D721Med (cell line): ENCODE data around the gene CCDC88C.
"Not testable (repeated sequence)": the region's sequence is repeated elsewhere in the genome, so short reads cannot be mapped to it uniquely, and the experiment has no call there.

Experiments
- DNase-seq: peaks from one replicate; pipeline ENCODE4 v3.0.0; 2011; ENCODE audit warnings: low spot score; ENCODE audit not compliant: insufficient read length
- FAIRE-seq: peaks from 2 replicates; lab custom pipeline; 2011; peaks lifted over from hg19 to GRCh38; lab: Jason Lieb, UNC
- TF ChIP-seq, protein P1 (sequence below): IDR thresholded peaks from 2 replicates; pipeline ENCODE4 v1.5.1; 2012; ENCODE audit warnings: mild to moderate bottlenecking, control low read depth; ENCODE audit not compliant: insufficient read depth; ENCODE audit errors: missing control alignments

The CCDC88C gene

DNA sequence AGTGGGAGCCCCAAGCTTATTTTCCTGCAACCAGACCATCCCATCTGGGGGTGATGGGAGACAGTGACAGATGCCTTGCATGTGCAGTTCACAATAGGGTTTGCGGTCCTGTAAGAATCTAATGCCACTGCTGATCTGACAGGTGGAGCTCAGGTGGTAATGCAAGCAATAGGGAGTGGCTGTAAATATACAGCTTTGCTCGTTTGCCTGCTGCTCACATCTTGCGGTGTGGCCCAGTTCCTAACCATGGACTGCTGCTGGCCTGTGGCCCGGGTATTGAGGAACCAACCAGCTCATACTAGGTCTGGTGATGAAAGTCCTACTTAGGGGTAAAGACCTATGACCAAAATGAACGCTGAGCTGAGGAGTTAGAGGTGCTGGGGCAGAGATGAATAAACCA lies 36.1 kb upstream of the CCDC88C start:
- DNase-seq (no peak), FAIRE-seq (no peak)
- TF ChIP-seq, protein P1, sequence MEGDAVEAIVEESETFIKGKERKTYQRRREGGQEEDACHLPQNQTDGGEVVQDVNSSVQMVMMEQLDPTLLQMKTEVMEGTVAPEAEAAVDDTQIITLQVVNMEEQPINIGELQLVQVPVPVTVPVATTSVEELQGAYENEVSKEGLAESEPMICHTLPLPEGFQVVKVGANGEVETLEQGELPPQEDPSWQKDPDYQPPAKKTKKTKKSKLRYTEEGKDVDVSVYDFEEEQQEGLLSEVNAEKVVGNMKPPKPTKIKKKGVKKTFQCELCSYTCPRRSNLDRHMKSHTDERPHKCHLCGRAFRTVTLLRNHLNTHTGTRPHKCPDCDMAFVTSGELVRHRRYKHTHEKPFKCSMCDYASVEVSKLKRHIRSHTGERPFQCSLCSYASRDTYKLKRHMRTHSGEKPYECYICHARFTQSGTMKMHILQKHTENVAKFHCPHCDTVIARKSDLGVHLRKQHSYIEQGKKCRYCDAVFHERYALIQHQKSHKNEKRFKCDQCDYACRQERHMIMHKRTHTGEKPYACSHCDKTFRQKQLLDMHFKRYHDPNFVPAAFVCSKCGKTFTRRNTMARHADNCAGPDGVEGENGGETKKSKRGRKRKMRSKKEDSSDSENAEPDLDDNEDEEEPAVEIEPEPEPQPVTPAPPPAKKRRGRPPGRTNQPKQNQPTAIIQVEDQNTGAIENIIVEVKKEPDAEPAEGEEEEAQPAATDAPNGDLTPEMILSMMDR: no peak

DNA sequence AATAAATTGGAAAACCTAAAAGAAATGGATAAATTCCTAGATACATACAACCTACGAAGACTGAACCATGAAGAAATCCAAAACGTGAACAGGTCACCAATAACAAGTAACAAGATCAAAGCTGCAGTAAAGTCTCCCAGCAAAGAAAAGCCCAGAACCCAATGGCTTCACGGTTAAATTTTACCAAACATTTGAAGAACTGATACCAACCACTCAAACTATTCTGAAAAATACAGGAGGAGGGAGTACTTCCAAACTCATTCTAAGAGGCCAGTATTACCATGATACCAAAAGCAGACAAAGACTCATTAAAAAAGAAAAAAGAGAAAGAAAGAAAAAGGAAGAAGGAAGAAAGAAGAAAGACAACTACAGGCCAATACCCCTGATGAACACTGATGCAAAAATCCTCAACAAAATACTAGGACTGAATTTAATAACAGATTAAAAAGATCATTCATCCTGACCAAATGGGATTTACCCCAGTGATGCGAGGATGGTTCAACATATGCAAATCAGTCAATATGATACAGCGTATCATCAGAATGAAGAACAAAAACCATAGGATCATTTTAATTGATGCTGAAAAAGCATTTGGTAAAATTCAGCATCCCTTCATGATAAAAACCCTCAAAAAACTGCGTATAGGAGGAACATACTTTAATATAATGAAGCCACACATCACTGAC lies 26.9 kb upstream of the CCDC88C start:
- DNase-seq (no peak), FAIRE-seq (no peak)
- TF ChIP-seq, protein P1: no peak

DNA sequence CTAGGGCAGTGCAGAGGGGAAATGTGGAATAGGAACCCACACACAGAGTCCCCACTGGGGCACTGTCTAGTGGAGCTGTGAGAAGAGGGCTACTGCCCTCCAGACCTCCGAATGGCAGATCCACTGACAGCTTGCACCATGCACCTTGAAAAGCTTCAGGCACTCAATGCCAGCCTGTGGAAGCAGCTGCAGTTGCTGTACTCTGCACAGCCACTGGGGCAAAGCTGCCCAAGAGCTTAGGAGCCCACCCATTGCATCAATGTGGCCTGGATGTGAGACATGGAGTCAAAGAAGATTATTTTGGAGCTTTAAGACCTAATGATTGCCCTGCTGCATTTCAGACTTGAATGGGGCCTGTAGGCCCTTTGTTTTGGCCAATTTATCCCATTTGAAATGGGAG lies 21.7 kb upstream of the CCDC88C start:
- DNase-seq: no peak
- TF ChIP-seq, protein P1: no peak
- FAIRE-seq: no peak

DNA sequence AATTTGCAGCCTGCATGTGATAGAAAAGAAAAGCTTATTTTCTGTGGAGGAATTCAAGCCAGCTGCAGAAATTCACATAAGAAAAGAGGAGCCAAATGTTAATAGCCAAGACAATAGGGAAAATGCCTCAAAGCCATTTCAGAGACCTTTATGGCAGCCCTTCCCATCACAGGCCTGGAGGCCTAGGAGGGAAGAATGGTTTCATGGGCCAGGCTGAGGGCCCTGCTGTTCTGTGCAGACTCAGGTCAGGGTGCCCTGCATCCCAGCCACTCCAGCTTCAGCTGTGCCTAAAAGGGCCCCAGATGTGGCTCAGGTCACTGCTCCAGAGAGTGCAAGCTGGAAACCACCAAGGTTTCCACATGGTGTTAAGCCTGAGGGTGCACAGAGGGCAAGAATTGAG lies 21.2 kb upstream of the CCDC88C start:
- DNase-seq (no peak), FAIRE-seq (no peak)
- TF ChIP-seq, protein P1: no peak

DNA sequence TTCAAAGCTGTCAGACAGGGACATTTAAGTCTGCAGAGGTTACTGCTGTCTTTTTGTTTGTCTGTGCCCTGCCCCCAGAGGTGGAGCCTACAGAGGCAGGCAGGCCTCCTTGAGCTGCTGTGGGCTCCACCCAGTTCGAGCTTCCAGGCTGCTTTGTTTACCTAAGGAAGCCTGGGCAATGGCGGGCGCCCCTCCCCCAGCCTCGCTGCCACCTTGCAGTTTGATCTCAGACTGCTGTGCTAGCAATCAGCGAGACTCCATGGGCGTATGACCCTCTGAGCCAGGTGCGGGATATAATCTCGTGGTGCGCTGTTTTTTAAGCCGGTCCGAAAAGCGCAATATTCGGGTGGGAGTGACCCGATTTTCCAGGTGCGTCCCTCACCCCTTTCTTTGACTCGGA lies 18.6 kb upstream of the CCDC88C start:
- not testable (repeated sequence) for FAIRE-seq, DNase-seq

DNA sequence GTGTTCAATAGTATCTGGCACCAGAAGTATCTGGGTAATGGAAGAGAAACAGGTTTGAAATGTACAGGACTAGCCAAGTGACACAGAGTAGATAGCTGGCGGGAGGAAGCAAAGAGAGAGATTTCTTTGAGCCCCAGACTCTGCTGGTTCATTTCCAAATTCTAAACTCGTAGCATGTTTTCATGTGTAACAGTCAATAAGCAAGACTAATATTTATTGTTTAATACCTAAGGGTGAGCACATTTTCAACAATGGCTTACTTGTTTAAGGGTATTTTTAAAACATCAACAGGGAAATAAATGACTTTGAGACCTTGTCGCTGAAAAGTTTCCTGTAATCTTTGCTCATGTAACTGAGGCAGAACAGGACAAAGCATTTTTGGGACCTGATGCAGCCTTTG lies 11.8 kb upstream of the CCDC88C start:
- DNase-seq: no peak
- TF ChIP-seq, protein P1: no peak
- no peak for FAIRE-seq

DNA sequence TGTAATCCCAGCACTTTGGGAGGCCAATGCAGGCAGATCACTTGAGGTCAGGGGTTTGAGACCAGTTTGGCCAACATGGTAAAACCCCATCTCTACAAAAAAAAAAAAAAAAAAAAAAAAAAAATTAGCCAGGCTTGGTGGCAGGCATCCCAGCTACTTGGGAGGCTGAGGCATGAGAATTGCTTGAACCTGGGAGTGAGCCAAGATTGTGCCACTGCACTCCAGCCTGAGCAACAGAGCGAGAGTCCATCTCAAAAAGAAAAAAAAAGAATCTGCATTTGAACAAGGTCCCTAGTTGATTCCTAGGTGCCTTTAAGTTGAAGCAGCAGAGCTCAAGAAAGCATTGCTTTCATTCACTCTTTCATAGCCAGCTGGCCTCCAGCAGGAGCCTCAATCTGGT lies 11.3 kb upstream of the CCDC88C start:
- not testable (repeated sequence) for DNase-seq, FAIRE-seq

DNA sequence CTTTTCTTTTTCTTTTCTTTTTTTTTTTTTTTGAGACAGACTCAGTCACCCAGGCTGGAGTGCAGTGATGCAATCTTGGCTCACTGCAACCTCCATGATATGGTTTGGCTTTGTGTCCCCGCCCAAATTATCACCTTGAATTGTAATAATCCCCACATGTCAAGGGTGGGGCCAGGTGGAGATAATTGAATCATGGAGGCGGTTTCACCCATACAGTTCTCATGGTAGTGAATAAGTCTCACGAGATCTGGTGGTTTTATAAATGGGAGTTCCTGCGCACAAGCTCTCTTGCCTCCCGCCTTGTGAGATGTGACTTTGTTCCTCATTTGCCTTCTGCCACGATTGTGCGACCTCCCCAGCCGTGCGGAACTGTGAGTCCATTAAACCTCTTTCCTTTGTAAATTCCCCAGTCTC lies 7.9 kb upstream of the CCDC88C start:
- not testable (repeated sequence) for FAIRE-seq, DNase-seq
